GM10266 (cell line): ENCODE data around the gene ARHGAP8.

ENCODE experiments used
- DNase-seq: peaks from one replicate; pipeline ENCODE4 v3.0.0; 2012; ENCODE audit errors: extremely low spot score
- TF ChIP-seq, protein P1 (sequence below): IDR thresholded peaks from 2 replicates; pipeline ENCODE4 v1.5.1; 2012; ENCODE audit warnings: mild to moderate bottlenecking, low read depth; ENCODE audit not compliant: control insufficient read depth, insufficient read depth; ENCODE audit errors: missing control alignments

Gene ARHGAP8

DNA sequence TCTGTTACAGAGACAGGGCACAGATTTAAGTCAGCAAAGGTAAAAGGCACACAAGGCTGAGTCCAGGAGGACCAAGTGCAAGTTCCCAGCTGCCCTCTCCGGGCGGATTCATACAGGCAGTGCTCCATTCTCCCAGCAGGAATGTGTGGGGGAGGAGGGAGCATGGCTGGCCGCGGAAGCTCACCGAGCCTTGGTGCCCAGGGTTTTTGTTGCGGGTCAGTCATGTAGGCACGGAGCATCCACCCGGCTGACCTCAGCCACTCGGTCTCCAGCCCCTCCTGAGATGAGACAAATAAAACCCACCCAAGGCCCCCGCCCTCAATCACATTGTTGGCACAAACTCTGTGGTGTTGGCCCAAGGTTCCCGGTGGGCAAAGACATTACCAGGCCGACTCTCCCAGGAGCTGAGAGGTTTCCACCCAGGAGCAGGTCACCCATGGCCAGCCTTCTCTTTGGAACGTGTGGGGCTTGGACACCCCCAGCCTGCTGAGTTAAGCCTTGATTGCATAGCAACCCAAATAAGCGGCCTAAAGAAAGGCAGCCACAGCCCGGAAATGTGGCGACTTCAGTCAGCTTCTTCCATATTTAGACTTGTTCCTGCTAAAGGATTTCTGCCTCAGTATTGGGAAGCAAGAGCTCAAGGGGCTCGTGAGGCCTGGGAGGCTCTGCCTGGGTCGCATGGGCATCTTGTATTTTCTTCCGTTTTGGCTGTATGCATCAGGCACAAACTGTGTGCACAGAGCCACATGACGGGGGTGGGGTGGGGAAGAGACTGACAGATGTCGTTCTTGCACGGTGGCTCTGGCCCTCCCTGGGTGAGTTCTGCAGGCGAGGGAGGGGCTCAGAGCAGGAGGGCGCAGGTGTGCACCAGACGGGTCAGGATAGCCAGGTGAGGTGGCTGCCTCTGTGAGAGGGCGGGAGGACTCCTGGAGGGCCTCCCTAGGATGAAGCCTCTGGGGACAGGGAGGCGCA lies 63.0 kb downstream of the ARHGAP8 start:
- TF ChIP-seq, protein P1, sequence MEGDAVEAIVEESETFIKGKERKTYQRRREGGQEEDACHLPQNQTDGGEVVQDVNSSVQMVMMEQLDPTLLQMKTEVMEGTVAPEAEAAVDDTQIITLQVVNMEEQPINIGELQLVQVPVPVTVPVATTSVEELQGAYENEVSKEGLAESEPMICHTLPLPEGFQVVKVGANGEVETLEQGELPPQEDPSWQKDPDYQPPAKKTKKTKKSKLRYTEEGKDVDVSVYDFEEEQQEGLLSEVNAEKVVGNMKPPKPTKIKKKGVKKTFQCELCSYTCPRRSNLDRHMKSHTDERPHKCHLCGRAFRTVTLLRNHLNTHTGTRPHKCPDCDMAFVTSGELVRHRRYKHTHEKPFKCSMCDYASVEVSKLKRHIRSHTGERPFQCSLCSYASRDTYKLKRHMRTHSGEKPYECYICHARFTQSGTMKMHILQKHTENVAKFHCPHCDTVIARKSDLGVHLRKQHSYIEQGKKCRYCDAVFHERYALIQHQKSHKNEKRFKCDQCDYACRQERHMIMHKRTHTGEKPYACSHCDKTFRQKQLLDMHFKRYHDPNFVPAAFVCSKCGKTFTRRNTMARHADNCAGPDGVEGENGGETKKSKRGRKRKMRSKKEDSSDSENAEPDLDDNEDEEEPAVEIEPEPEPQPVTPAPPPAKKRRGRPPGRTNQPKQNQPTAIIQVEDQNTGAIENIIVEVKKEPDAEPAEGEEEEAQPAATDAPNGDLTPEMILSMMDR = no peak
- no peak for DNase-seq

DNA sequence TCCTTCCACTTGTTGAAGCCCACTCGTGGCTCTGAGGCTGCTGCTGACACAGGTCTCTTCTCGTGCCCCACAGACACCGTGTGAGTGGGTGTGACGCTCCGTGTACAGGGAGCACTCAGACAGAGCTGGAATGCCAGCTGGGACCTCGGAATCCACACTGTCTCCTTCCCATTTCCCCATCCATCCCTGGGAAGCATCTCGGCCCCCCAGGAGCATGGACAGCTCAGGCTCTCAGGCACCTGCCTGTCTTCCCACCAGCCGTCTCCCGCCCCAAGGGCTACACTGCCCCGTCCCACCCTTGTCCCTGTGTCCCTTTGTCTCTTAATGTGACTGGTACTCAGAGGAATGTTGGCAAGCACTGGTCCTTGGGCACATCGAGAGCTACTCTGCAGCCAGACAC lies 63.8 kb downstream of the ARHGAP8 start:
- TF ChIP-seq, protein P1 = no peak
- DNase-seq = no peak

DNA sequence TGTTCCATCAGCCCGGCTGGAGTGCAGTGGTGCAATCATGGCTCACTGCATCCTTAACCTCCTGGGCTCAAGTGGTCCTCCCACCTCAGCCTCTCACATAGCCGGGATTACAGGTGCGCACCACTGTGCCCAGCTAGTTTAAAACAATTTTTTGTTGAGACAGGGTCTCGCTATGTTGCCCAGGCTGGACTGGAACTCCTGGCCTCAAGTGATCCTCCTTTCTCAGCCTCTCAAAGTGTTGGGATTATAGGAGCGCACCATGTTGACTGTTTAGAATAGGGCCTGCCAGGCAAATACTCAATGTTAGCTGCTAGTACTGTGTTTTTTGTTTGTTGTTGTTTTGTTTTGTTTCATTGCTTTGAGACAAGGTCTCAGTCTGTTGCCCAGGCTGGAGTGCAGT lies 66.4 kb downstream of the ARHGAP8 start:
- TF ChIP-seq, protein P1 = no peak
- DNase-seq = no peak

DNA sequence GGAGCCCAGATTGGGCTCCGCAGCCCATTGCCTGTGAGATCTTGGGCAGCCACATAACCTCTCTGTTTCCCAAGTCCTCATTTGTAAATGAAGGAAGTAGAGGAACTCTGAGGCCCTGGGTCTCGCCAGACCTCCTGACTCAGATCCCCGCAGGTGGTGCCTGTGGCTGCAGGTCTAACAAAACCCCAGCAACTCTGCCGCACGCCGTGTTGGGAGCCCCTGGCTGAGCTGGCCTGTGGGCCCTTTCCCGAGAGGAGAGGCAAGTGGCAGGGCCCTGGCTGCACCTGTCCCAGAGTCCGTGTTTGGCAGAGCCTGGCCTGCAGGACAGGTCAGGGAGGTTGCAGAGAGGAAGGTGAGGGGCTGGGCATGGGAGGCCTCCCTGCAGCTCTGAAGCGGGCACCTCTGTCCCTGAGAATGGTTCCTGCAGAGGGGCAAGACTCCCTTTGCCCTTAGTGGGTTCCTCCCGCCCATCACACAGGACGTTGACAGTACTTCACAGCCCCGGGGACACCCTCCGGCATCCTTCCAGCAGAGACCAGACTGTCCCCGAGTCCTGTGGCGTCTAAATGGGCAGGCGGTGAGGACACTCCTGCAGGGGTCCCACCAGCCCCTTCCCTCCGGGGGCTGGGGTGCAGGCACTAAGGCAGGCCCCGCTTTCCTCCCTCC lies 67.7 kb downstream of the ARHGAP8 start:
- TF ChIP-seq, protein P1 = no peak

DNA sequence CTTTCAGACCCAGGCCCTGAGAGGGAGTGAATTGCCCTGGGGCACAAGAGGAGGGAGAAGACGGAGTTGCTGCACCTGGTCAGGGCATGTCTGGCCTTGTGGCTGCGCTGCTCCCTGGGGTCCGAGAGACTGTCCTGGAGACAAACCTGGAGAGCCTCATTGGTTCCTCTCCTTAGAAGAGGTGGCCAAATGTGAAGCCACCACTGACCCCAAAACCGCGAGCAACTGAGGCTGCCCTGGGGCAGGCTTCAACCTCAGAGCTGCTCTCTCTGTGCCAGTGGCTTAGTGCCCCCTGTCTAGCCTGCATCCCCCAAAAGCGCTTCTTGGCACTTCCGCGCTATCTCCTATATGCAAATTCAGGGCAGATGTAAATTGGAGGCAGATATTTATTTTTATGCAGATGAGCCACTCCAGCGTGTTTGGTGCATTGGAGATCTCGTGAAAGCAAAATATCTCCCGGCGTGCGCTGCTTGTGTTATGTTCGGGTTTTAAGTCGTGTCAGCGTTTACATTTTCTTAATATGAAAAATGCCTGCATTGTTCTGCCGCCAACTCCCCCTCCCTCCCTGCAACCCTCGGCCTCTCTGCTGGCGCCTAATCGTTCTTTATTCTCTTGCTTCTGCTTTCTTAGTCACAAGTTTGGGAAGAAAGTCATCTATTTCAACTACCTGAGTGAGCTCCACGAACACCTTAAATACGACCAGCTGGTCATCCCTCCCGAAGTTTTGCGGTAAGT lies 69.5 kb downstream of the ARHGAP8 start:
- TF ChIP-seq, protein P1 = no peak
- no peak for DNase-seq

More for the DNA sequence above, 67.7 kb downstream of the ARHGAP8 start:
- no peak for DNase-seq

DNA sequence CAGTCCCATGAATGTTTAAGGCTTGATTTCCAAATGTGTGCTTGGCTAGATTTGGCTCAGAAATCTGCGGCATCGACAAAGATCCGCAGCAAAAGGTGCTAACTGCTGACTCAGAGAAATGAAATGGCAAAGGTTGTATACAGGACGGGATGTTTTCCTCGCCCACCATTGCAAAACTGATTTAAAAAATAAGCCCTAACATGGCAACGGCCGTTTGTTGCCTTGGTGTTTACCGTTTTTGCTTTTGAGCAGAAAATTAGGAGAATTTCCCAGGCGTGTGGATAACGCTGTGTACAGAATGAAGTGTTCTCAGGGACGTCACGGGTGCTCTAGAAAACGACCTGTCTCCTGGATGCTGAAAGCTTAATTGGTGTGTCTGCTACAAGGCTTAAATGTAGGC lies 70.2 kb downstream of the ARHGAP8 start:
- TF ChIP-seq, protein P1 = no peak

More for the DNA sequence above, 70.2 kb downstream of the ARHGAP8 start:
- DNase-seq = no peak
